HG02981 (cell line): ENCODE results near the gene SLC1A6.
"Not testable (repeated sequence)": the region's sequence is repeated elsewhere in the genome, so short reads cannot be mapped to it uniquely, and the experiment has no call there.

Experiments
- ATAC-seq: cut with Tn5 transposase; IDR thresholded peaks from one replicate; pipeline ENCODE4 v1.9.1; 2021; ENCODE audit warnings: mild to moderate bottlenecking, moderate library complexity; ENCODE audit not compliant: unreplicated experiment

The SLC1A6 gene

GRCh38 chr19:14959263-14959662, 20.4 kb downstream of the SLC1A6 start:
- ATAC-seq: no peak

GRCh38 chr19:14957464-14957863, 22.2 kb downstream of the SLC1A6 start:
- ATAC-seq: no peak

- no peak for ATAC-seq
Measured at GRCh38 chr19:14954071-14954655, 25.5 kb downstream of the SLC1A6 start.

- ATAC-seq: no peak
Measured at GRCh38 chr19:14952767-14953166, 26.9 kb downstream of the SLC1A6 start.

GRCh38 chr19:14950421-14950820, 29.2 kb downstream of the SLC1A6 start:
- ATAC-seq: no peak

GRCh38 chr19:14949876-14950275, 29.8 kb downstream of the SLC1A6 start:
- ATAC-seq: no peak

- ATAC-seq: not testable (repeated sequence)
Measured at GRCh38 chr19:14949413-14949812, 30.3 kb downstream of the SLC1A6 start.

- ATAC-seq: no peak
Measured at GRCh38 chr19:14944456-14944855, 35.2 kb downstream of the SLC1A6 start.

- no peak for ATAC-seq
Measured at GRCh38 chr19:14943601-14944000, 36.1 kb downstream of the SLC1A6 start.

- ATAC-seq: no peak
Measured at GRCh38 chr19:14941189-14941588, 38.5 kb downstream of the SLC1A6 start, which contains the start of gene OR7C2. OR7C2 (plus strand) TSS chr19:14941489; CDS start chr19:14941489, 0 bp downstream.

GRCh38 chr19:14940266-14940665, 39.4 kb downstream of the SLC1A6 start:
- ATAC-seq: no peak

- no peak for ATAC-seq
Measured at GRCh38 chr19:14933506-14933905, 46.2 kb downstream of the SLC1A6 start.

GRCh38 chr19:14916848-14917247, 62.8 kb downstream of the SLC1A6 start:
- no peak for ATAC-seq

- ATAC-seq: no peak
Measured at GRCh38 chr19:14915116-14915515, 64.5 kb downstream of the SLC1A6 start.

- no peak for ATAC-seq
Measured at GRCh38 chr19:14906711-14907110, 73.0 kb downstream of the SLC1A6 start.

- no peak for ATAC-seq
Measured at GRCh38 chr19:14901675-14902260, 77.9 kb downstream of the SLC1A6 start.
